GM12878 (cell line): ENCODE measurements around the gene TDRD7. TPM values are rescaled to one million over a fixed set of nuclear protein-coding genes. Genes with fewer than 3 reads are reported as not detected.

Experiments used
- CHD1 ChIP-seq: IDR thresholded peaks from 2 replicates; pipeline ENCODE4 v1.6.1; 2012; ENCODE audit warnings: low read depth, low read length, improper control_type of control experiment
- NFXL1 ChIP-seq: fragments of 450-650 bp; IDR thresholded peaks from 2 replicates; pipeline ENCODE4 v1.6.1; 2017; ENCODE audit warnings: antibody characterized with exemption, mild to moderate bottlenecking, borderline replicate concordance
- RAD51 ChIP-seq: fragments of 450-650 bp; IDR thresholded peaks from 2 replicates; pipeline ENCODE4 v1.6.1; 2016; ENCODE audit warnings: moderate library complexity, mild to moderate bottlenecking, inconsistent platforms
- SMAD1 ChIP-seq: fragments of 450-650 bp; IDR thresholded peaks from 2 replicates; pipeline ENCODE4 v1.6.1; 2018; ENCODE audit warnings: mild to moderate bottlenecking, low read depth; ENCODE audit not compliant: partially characterized antibody
- ZBED1 ChIP-seq: IDR thresholded peaks from 2 replicates; pipeline ENCODE4 v1.6.1; 2016; ENCODE audit warnings: borderline replicate concordance
- ZNF217 ChIP-seq: fragments of 450-650 bp; IDR thresholded peaks from 2 replicates; pipeline ENCODE4 v1.6.1; 2017; ENCODE audit warnings: antibody characterized with exemption, mild to moderate bottlenecking
- ZNF622 ChIP-seq: fragments of 450-650 bp; IDR thresholded peaks from 2 replicates; pipeline ENCODE4 v1.6.1; 2017; ENCODE audit warnings: mild to moderate bottlenecking, inconsistent platforms
- polyA plus RNA-seq, 11 experiments: library from polyadenylated mRNA; depleted of rRNA in 4 of 11; unstranded in 6 of 11; stranded (reverse) in 5 of 11; fragments of >200 nt; fragmentation: Nextera tagmentation in 4 of 11; fragmentation: Illumina TruSeq in 1 of 11; extraction: Ambion mirVana in 4 of 11; extraction: Trizol in 1 of 11; gene quantifications; 1 replicate in 1 of 11; 2 replicates in 10 of 11; pipeline versions ENCODE4 v1.2.1 to v1.2.3, GENCODE V29; 2011 to 2016; ENCODE audit warnings: inconsistent platforms in 2 of 11, missing spikeins in 2 of 11, low read depth in 1 of 11
- total RNA-seq, 4 experiments: library from RNA; depleted of rRNA in 3 of 4; stranded (reverse); fragments of >200 nt in 3 of 4; fragmentation: Illumina TruSeq in 1 of 4; extraction: Trizol in 1 of 4; gene quantifications; 2 replicates each; pipeline versions ENCODE4 v1.2.1 to v1.2.3, GENCODE V29; 2013 to 2021
- TF ChIP-seq, protein P1 (sequence below): fragments of 450-650 bp; IDR thresholded peaks from 2 replicates; pipeline ENCODE4 v1.6.1; 2017; ENCODE audit warnings: antibody characterized with exemption, mild to moderate bottlenecking, moderate library complexity
- TF ChIP-seq, protein P2 (sequence below): fragments of 450-650 bp; IDR thresholded peaks from 2 replicates; pipeline ENCODE4 v1.6.1; 2016; ENCODE audit warnings: mild to moderate bottlenecking

TDRD7 gene
- total and polyA plus RNA-seq, 10 of the 15 experiments (the other 5 are each of a cell fraction or from before 2014, with no cell fraction given): 5.7 to 26.4 (median 16.2) TPM

DNA sequence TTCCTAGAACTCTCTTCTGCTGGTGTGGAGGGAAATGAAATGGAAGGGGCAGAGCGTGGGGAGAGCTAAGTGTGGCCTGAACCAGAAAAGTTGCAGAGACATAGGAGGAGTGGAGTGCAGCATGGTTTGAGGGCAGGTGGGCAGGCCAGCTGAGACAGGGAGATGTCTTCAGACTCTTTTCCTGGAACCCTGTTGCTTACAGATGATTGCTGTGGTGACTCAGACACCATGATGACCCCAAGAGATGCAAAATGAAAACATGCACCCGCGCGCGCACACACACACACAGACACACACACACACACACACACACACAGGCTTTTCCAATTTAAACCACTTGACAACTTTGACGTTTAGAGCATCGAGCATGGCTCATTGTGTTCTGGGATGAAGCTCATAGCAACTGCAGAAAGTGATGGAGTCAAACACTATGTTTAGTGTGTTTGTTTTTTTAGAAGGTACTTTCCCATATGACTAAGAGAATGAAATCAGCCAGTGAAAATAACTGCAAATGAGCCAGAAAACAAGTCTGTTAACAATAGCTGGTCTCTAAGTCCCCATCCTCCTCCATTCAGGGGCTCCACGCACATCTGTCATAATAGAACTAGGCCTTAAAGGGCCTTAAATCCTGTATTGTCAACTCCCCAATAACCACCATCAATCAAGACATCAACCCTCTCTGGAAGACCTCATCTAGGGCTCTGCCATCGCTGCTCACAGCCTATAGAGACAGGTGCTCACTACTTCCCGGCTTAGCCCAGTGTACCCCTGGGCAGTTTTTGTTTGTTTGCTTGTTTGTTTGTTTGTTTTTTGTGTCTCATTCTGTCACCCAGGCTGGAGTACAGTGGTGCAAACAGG is 99.1 kb downstream of the TDRD7 start (continued):
- TF ChIP-seq, protein P1, sequence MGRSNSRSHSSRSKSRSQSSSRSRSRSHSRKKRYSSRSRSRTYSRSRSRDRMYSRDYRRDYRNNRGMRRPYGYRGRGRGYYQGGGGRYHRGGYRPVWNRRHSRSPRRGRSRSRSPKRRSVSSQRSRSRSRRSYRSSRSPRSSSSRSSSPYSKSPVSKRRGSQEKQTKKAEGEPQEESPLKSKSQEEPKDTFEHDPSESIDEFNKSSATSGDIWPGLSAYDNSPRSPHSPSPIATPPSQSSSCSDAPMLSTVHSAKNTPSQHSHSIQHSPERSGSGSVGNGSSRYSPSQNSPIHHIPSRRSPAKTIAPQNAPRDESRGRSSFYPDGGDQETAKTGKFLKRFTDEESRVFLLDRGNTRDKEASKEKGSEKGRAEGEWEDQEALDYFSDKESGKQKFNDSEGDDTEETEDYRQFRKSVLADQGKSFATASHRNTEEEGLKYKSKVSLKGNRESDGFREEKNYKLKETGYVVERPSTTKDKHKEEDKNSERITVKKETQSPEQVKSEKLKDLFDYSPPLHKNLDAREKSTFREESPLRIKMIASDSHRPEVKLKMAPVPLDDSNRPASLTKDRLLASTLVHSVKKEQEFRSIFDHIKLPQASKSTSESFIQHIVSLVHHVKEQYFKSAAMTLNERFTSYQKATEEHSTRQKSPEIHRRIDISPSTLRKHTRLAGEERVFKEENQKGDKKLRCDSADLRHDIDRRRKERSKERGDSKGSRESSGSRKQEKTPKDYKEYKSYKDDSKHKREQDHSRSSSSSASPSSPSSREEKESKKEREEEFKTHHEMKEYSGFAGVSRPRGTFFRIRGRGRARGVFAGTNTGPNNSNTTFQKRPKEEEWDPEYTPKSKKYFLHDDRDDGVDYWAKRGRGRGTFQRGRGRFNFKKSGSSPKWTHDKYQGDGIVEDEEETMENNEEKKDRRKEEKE: no peak
- TF ChIP-seq RAD51 (no peak; the same call in 1 of the 2 replicates), SMAD1 (no peak), ZBED1 (peak; percentile 79; the same call in 1 of the 2 replicates), ZNF217 (no peak), CHD1 (no peak), NFXL1 (no peak), ZNF622 (no peak)
- TF ChIP-seq, protein P2, sequence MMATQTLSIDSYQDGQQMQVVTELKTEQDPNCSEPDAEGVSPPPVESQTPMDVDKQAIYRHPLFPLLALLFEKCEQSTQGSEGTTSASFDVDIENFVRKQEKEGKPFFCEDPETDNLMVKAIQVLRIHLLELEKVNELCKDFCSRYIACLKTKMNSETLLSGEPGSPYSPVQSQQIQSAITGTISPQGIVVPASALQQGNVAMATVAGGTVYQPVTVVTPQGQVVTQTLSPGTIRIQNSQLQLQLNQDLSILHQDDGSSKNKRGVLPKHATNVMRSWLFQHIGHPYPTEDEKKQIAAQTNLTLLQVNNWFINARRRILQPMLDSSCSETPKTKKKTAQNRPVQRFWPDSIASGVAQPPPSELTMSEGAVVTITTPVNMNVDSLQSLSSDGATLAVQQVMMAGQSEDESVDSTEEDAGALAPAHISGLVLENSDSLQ: peak; percentile 86
- TF ChIP-seq, all 136 proteins: peak for 48
